Right atrium auricular region (tissue), 2 donors: ENCODE data around the gene NEK8. TPM values are rescaled to one million over a fixed set of nuclear protein-coding genes. Genes with fewer than 3 reads are reported as not detected.
A peak's percentile ranks its signal among the peaks of the same experiment; 100 is the strongest.

Source experiments
- DNase-seq: peaks from one replicate; pipeline ENCODE4 v3.0.0-alpha.2; 2019; ENCODE audit warnings: low spot score
- H3K27ac ChIP-seq, 2 donors: fragments of 200-600 bp; sonication (generic); 1 replicate in 1 of 2; 2 replicates in 1 of 2; pipeline ENCODE4 v1.5.1; 2016 to 2019
- H3K27me3 ChIP-seq, 2 donors: fragments of 200-600 bp; sonication (generic); one replicate each; pipeline versions ENCODE4 v1.5.1 to v1.6.0; 2017 to 2019
- H3K36me3 ChIP-seq: fragments of 200-600 bp; sonication (generic); one replicate; pipeline ENCODE4 v1.5.1; 2016
- H3K4me1 ChIP-seq, 2 donors: fragments of 200-600 bp; sonication (generic); one replicate each; pipeline versions ENCODE4 v1.5.1 to v1.6.0; 2017 to 2019
- H3K4me3 ChIP-seq, 2 donors: fragments of 200-600 bp; sonication (generic); 1 replicate in 1 of 2; 2 replicates in 1 of 2; pipeline ENCODE4 v1.5.1; 2017 to 2019; ENCODE audit warnings: mild to moderate bottlenecking in 1 of 2, moderate library complexity in 1 of 2
- H3K9me3 ChIP-seq, 2 donors: fragments of 200-600 bp; sonication (generic); one replicate each; pipeline ENCODE4 v1.5.1; 2019
- CTCF ChIP-seq, 2 donors: fragments of 200-600 bp; sonication (generic); IDR thresholded peaks; one replicate each; pipeline ENCODE4 v1.5.1; 2019; ENCODE audit warnings: antibody characterized with exemption in 2 of 2
- total RNA-seq, 2 donors: library from RNA; depleted of rRNA; stranded (reverse); fragments of >200 nt; gene quantifications; one replicate each; pipeline ENCODE4 v1.1.0, GENCODE V29; 2016

Gene NEK8
- total RNA-seq, 2 donors from 2014 or later: 1.0 to 1.1 TPM

- H3K27ac ChIP-seq: no peak overlapping the region
- H3K4me3 ChIP-seq: no peak overlapping the region
- TF ChIP-seq CTCF (IDR thresholded peaks at IDR 0.05): no peak
- H3K9me3 ChIP-seq: no peaks in the 10 kb centered on the region
- H3K4me1 ChIP-seq: peaks cover 0 to 9% of the 10 kb centered on the region in 2 donors
- no peaks in the 10 kb centered on the region for H3K27me3 ChIP-seq
- DNase-seq: no peak
- H3K36me3 ChIP-seq: no peaks in the 10 kb centered on the region
Measured at GRCh38 chr17:28738680-28739384, 10.2 kb downstream of the NEK8 start.

- Histone ChIP-seq H3K4me3 (no peak overlapping the region), H3K27me3 (no peaks in the 10 kb centered on the region), H3K9me3 (no peaks in the 10 kb centered on the region), H3K27ac (no peak overlapping the region), H3K36me3 (no peaks in the 10 kb centered on the region), H3K4me1 (peaks cover 0 to 27% of the 10 kb centered on the region in 2 donors)
- DNase-seq: no peak
- TF ChIP-seq CTCF (IDR thresholded peaks at IDR 0.05): no peak
Measured at GRCh38 chr17:28740406-28741357, 12.1 kb downstream of the NEK8 start.

- no peaks in the 10 kb centered on the region for H3K9me3 ChIP-seq
- TF ChIP-seq CTCF (IDR thresholded peaks at IDR 0.05): no peak
- no peak overlapping the region for H3K27ac ChIP-seq
- H3K27me3 ChIP-seq: no peaks in the 10 kb centered on the region
- no peaks in the 10 kb centered on the region for H3K36me3 ChIP-seq
- DNase-seq: no peak
- H3K4me1 ChIP-seq: peaks cover 0 to 37% of the 10 kb centered on the region in 2 donors
- H3K4me3 ChIP-seq: no peak overlapping the region
Measured at GRCh38 chr17:28741358-28742349, 13.1 kb downstream of the NEK8 start.

GRCh38 chr17:28743243-28744103 lies 14.9 kb downstream of the NEK8 start, which contains the start of gene TRAF4:
TSS of gene TRAF4 (plus strand) at chr17:28744011. CDS start at chr17:28744113, 102 bp downstream.
- H3K27me3 ChIP-seq: no peaks in the 10 kb centered on the region
- H3K27ac ChIP-seq: peak within 1 kb of the TSS; percentile 88 to 92
- no peaks in the 10 kb centered on the region for H3K9me3 ChIP-seq
- no peak for TF ChIP-seq CTCF (IDR thresholded peaks at IDR 0.05)
- peak within 1 kb of the TSS; percentile 77 to 83 for H3K4me3 ChIP-seq
- peaks cover 0 to 44% of the 10 kb centered on the region in 2 donors for H3K4me1 ChIP-seq
- H3K36me3 ChIP-seq: peaks cover 7% of the 10 kb centered on the region
- no peak for DNase-seq
